GM12892 (cell line): Measurements from ENCODE around the gene ZNF165.
"Not testable (repeated sequence)": the region's sequence is repeated elsewhere in the genome, so short reads cannot be mapped to it uniquely, and the experiment has no call there.

ENCODE experiments used
- POLR2A ChIP-seq: IDR thresholded peaks from 2 replicates; pipeline ENCODE4 v1.6.1; 2011; ENCODE audit warnings: low read depth, low read length, control low read depth
- POLR2AphosphoS5 ChIP-seq: IDR thresholded peaks from 2 replicates; pipeline ENCODE4 v1.6.1; 2011; ENCODE audit warnings: low read depth, low read length, control low read depth
- TAF1 ChIP-seq: IDR thresholded peaks from 2 replicates; pipeline ENCODE4 v1.6.1; 2011; ENCODE audit warnings: low read depth, mild to moderate bottlenecking, control low read depth, low read length, borderline replicate concordance

DNA sequence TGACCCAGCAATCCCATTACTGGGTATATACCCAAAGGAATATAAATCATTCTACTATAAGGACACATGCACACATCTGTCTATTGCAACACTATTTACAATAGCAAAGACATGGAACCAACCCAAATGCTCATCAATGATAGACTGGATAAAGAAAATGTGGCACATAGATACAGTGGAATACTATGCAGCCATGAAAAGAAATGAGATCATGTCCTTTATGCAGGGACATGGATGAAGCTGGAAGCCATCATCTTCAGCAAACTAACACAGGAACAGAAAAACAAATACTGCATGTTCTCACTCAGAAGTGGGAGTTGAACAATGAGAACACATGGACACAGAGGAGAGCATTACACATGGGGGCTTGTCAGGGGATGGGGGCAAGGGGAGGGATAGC, 22.3 kb downstream of the ZNF165 start:
- TF ChIP-seq POLR2A, POLR2AphosphoS5, TAF1: not testable (repeated sequence)
